GM04504 (cell line): ENCODE results near the gene KLHL18.
"Not testable (repeated sequence)": the region's sequence is repeated elsewhere in the genome, so short reads cannot be mapped to it uniquely, and the experiment has no call there.

Experiments used
- DNase-seq: peaks from one replicate; pipeline ENCODE4 v3.0.0-alpha.2; 2012; ENCODE audit warnings: low read depth

Gene KLHL18

GRCh38 chr3:47362701-47363100, 80.0 kb downstream of the KLHL18 start:
- DNase-seq: no peak

- DNase-seq: peak; percentile 73
These were observed 82.7 kb downstream of the KLHL18 start for GRCh38 chr3:47365213-47366153.

DNA sequence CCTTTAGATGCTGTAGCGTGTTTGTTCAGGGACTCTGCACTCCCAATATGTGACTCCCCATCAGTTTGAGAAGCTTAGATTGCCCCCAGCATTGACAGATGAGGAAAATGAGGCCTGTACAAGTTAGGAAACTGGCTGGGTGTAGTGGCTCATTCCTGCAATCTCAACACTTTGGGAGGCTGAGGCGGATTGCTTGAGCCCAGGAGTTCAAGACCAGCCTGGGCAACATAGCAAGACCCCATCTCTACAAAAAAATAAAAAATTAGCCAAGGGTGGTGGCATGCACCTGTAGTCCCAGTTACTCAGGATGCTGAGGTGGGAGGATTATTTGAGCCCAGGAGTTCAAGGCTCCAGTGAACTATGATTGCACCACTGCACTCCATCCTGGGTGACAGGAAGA, 84.1 kb downstream of the KLHL18 start:
- no peak for DNase-seq

DNA sequence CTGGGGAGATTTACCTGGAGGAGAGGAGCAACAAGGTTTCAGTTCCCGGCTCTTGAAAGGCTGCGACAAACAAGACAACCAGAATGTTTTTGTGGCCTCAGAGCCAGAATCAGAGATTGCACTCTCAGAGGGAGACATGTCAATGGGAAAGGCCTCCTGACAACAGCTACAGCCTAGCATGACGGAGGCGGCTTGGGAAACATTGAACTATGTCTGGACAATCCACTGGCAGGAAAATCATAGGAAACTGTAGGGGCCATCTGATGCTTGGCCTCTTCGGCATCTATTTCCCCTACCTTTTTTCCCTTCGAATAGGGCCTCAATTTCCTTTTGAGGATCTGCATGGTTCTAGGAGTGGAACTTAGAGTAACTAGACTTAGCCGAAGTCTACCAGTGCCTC, 84.9 kb downstream of the KLHL18 start:
- no peak for DNase-seq

DNA sequence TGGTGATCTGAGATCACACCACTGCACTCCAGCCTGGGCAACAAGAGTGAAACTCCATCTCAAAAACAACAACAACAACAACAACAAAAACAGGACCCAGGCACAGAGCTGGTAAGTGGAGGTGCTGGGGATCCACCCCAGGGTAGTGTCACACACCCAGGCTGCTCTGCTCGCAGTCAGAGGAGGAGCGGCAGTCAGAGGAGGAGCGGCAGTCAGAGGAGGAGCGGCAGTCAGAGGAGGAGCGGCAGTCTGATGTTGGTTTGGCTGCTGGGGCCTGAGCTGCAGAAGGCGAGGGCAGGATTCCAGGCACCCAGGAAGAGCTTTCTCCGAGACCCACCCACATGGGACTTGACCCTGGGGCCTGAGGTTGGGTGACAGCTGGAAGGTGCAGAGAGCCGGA, 87.3 kb downstream of the KLHL18 start:
- not testable (repeated sequence) for DNase-seq

DNA sequence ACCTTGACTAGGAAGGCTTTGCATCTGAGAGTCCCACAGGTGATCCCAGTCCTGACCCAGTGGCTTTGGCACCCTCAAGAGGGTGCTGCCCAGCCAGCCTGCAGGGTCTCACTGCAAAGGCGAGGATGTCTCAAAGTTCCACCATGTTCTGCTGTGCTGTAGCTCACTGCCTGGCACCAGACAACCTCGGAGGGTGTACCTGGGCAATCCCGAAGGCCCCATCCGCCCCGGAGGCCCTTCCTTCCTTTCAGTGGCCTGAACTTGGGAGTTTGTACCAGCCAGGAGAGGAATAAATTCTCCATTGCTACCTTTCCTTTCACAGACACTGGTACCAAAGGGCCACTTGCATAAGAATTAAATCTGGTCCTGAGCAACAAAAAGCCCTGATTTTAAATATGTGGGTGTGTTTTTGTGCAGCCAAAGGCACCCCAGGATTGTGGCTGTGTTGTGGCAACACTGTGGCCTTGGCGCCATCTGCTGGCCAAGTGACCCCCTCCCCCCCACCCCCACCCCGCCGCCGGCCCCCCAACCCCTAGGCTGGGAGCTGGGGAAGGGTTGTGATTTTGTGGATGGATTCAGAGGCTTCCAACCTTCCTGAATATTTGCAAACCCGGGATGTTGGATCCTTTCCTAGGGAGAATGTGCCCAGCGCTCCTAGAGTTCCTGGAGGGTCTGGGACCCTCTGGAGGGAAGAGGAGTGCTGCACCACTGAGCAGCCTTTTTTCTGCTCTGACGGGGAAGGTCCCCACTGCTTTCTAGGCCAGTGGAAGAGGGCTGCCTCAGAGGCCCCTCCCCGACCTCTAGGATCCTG, 88.3 kb downstream of the KLHL18 start:
- DNase-seq: no peak

- DNase-seq: no peak
These were observed 91.8 kb downstream of the KLHL18 start for GRCh38 chr3:47374587-47374986.

DNA sequence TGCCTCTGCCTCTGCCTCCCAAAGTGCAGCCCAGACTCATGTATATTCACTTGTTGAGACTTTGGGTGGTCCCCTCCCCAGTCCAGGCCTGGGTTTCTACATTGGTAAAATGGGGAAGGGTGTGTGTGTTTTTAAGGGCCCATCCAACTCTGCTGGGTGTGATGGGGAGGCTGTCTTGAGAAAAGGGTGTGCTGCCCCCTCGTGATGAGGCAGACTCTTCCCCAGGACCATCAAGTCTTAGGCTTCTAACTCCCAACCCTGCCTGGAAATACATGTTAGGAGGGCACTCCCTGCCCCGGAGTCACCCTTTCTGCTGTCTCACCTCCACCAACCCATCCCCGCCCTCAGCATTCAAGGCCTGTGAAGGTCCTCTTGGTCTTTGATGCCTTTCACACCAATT, 93.6 kb downstream of the KLHL18 start:
- no peak for DNase-seq

- DNase-seq: no peak
These were observed 94.4 kb downstream of the KLHL18 start for GRCh38 chr3:47377186-47377585.

DNA sequence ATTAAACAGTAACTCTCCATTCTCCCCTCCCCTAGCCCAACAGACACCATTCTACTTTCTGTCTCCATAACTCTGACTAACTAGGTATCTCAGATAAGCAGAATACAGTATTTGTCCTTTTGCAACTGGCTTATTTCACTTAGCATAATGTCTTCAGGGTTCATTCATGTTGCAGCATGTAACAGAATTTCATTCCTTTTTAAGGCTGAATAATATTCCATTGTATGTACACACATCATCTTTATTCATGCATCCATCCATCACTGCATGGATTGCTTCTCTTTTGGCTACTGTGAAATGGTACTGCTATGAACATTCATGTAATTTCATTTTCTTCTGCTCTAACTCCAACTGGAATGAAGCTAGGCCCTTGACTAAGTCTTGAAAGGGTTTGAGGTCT, 96.1 kb downstream of the KLHL18 start:
- no peak for DNase-seq

DNA sequence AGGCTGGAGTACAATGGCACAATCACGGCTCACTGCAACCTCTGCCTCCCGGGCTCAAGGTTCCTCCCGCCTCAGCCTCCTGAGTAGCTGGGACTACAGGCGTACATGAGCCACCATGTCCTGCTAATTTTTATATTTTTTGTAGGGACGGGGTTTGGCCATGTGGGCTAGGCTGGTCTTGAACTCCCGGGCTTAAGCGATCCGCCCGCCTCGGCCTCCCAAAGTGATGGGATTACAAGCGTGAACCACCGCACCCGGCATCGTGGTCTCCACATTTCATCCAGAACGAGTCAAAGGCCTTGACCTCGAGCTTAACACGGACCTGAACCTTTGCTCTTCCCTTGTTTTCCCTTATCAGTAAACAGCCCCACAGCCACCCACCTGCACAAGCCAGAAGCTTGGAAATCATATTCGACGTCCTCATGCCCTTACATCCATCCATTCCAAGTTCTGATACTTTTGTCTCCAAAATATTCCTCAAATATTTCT, 96.7 kb downstream of the KLHL18 start:
- no peak for DNase-seq

DNA sequence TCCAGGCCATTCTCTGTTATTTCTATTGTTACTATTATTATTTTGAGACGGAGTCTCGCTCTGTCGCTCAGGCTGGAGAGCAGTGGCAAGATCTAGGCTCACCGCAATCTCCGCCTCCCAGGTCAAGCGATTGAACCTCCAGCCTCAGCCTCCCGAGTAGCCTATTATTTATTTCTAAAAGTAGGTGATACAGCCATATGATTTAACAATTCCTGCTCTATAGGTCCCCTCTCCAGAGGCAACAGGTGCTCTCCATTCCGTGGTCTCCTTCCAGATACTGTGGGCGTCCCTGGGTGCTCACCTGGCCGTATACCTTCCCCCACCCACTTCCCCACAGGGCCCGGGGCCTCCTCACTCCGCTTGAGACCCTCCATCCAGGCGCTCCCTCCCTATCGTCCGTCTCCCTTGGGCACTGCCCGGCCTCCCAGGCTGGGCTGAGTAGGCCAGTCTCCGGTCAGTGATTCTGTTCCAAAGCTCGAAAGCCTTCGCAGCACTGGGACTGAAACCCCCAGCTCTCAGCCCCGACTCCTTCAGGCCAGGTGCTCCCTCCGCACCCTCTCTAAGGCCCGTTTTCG, 97.4 kb downstream of the KLHL18 start:
- no peak for DNase-seq

- DNase-seq: peak; percentile 98
These were observed 98.0 kb downstream of the KLHL18 start, which contains the start of gene PTPN23 for GRCh38 chr3:47380601-47381316. TSS of gene PTPN23 (plus strand) at chr3:47381021. CDS start at chr3:47381097, 76 bp downstream.

DNA sequence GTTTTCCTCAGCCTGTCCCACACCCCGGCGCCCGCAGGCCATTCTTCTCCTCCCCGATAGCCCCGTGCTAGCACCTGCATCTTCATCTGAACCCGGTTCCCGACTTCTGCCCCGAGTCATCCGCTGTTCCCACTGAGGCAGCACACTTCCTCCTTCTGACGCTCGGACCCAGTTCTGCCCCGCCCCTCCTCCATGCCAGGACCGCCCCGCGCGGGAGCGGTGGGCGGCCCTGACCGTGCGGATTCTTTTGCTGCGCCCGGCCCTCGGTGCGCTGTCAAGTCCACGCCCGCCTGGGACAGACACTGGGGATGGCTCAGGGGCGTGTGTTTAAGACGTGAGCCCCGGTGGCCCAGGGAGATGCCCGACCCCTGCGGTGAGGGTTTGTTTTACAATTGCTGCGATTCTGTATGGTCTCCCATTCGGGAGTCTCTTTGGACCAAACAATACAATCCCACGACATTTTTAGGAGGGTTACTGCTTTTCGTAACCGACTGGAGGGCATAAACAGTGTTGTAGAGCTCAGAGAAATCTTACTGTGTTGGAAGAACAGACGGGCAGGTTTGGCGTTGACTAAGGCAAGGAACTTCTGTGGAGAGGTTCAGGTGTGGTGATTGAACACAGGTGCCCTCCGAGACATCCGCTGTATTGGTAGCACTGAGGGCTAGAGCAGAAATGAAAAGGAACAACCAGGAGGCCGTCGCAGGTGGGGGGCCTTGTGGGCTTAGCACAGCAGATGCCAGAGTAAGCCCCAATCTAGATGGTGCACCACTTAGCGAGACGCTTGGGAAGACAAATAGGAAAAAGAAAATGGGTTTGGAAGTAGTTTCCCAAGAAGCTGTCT, 98.8 kb downstream of the KLHL18 start:
- DNase-seq: peak; percentile 64

- no peak for DNase-seq
These were observed 101.7 kb downstream of the KLHL18 start for GRCh38 chr3:47384425-47384824.

GRCh38 chr3:47385007-47385406, 102.3 kb downstream of the KLHL18 start:
- DNase-seq: no peak

DNA sequence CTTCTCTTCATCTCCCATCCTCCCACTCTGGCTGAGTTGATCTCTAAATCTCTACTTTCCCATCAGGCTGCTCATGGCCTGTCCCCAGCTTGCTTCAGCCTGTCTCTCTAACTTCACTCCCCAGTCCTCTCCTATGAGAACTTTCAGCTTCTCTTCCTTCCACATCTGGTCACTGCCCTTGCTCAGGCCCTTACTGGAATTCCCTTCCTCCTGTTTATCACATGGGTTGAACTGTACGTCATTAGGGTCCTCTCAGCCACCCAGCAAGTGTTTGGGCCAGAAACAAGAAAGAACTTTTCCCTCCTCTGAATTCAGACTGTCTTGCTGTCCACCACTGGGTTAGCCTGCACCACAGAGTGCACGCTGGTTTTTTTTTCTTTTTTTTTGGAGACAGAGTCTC, 103.1 kb downstream of the KLHL18 start:
- DNase-seq: no peak

- no peak for DNase-seq
These were observed 110.2 kb downstream of the KLHL18 start for GRCh38 chr3:47392933-47393332.

DNA sequence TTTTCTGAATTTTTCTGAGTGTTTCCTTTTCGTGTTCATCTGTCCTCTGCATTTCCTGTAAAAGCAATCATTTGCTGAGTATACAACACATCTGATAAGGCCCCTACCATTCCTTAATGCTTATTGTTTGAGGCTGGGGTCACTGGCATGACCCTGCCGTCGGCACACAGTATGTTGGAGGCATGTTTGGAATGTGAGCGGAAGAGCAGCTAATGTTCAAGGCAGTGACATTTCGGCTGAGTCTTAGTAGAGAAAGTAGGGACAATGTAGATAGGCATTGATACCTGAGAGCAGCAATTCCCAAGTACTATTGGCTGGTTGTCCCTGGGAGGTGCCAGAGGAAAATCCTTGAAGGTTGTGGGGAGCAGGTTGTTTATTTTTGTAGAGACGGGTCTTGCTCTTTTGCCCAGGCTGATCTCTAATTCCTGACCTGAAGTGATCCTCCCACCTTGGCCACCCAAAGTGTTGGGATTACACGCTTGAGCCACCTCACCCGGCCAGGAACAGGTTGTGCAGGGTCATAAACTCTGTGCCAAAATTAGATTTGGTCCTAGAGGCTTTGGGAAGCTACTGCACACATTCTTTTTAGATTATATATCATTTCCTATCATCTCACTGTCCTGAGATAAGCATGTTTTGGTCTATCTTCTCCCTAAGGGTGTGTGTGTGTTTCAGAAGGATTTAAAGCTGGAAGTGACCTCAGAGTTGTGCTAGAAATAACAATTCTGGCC, 111.6 kb downstream of the KLHL18 start:
- DNase-seq: no peak

- DNase-seq: no peak
These were observed 112.1 kb downstream of the KLHL18 start for GRCh38 chr3:47394881-47395280.
